SJSA1 (cell line): ENCODE measurements around the gene SPON1. TPM values are rescaled to one million over a fixed set of nuclear protein-coding genes. Genes with fewer than 3 reads are reported as not detected.

ENCODE experiments used
- DNase-seq, 2 experiments: peaks; one replicate each; pipeline ENCODE4 v3.0.0-alpha.2; 2015 to 2020; ENCODE audit warnings: low spot score in 2 of 2, low read depth in 1 of 2
- H3K27ac ChIP-seq: fragments of 250-450 bp; sonication (Bioruptor Pico); 2 replicates; pipeline ENCODE4 v1.5.1; 2020; ENCODE audit warnings: mild to moderate bottlenecking, moderate library complexity
- H3K27me3 ChIP-seq: fragments of 250-450 bp; sonication (Bioruptor Pico); replicated peaks from 2 replicates; pipeline ENCODE4 v1.5.1; 2020; ENCODE audit warnings: mild to moderate bottlenecking, moderate library complexity
- H3K36me3 ChIP-seq: fragments of 250-450 bp; sonication (Bioruptor Pico); 2 replicates; pipeline ENCODE4 v1.5.1; 2020; ENCODE audit warnings: mild to moderate bottlenecking
- H3K4me1 ChIP-seq: fragments of 250-450 bp; sonication (Bioruptor Pico); replicated peaks from 2 replicates; pipeline ENCODE4 v1.6.1; 2021; ENCODE audit warnings: mild to moderate bottlenecking
- H3K4me3 ChIP-seq: fragments of 250-450 bp; sonication (Bioruptor Pico); 2 replicates; pipeline ENCODE4 v1.5.1; 2020; ENCODE audit warnings: mild to moderate bottlenecking
- H3K9me3 ChIP-seq: fragments of 250-450 bp; sonication (Bioruptor Pico); replicated peaks from 2 replicates; pipeline ENCODE4 v1.5.1; 2020; ENCODE audit warnings: mild to moderate bottlenecking
- total RNA-seq: library from RNA; depleted of rRNA; stranded (reverse); fragments of >200 nt; shearing (Covaris generic); gene quantifications from 2 replicates; pipeline ENCODE4 v1.2.3, GENCODE V29; 2014

SPON1 gene
- total RNA-seq, 1 experiment from 2014 or later, result 24.6 TPM

DNA sequence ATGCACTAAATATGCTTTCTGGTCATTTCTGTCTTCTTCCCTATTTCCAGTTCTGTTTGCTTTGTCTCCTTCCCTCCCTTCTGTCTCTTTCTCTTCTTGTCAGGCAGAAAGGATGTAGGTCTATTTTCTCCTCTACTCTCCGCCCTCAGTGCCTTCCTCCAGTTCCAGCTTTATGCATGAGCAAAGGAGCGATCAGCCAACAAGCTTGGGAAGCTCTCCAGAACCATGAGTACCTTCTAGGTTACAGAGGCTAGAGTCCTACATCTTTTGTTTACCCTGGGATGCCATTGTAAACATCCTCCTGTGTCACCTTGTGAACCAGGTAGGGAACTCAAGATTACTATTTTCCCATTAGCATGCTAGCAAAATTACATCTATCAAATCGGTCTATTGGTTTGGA lies 7.9 kb upstream of the SPON1 start:
- Histone ChIP-seq H3K27ac (no peak overlapping the region), H3K9me3 (no peaks in the 10 kb centered on the region), H3K4me1 (no peaks in the 10 kb centered on the region), H3K36me3 (no peaks in the 10 kb centered on the region), H3K27me3 (peaks cover 59% of the 10 kb centered on the region), H3K4me3 (no peak overlapping the region)
- DNase-seq, result no peak

DNA sequence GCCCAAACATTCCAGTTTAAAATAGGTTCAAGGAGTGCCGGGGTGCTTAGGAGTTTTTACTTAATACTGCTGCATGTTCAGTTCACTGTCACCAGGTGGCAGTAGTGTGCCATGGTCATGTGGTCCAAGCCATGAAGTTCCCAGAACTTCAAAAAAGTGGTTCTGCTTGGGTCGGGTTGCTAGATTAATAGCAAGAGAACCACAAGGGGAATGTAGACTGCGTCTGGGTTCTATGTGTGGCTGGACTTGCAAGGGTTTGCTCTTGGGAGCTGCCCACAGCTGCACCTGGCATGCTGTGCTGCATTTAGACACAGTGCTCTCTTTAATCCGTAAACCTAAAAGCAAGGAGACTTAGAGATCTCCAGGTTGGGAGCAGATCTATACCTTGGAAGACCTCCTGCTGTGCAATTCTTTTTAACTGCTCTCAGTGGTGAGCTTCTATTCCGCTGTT lies 6.5 kb upstream of the SPON1 start:
- Histone ChIP-seq H3K36me3 (no peaks in the 10 kb centered on the region), H3K4me1 (no peaks in the 10 kb centered on the region), H3K4me3 (no peak overlapping the region), H3K27me3 (peaks cover 67% of the 10 kb centered on the region), H3K9me3 (no peaks in the 10 kb centered on the region), H3K27ac (no peak overlapping the region)
- peak; percentile 62 to 68 for DNase-seq

- H3K27me3 ChIP-seq, result peaks cover 67% of the 10 kb centered on the region
- H3K36me3 ChIP-seq, result no peaks in the 10 kb centered on the region
Observed at GRCh38 chr11:13956988-13957387, 5.5 kb upstream of the SPON1 start.

DNA sequence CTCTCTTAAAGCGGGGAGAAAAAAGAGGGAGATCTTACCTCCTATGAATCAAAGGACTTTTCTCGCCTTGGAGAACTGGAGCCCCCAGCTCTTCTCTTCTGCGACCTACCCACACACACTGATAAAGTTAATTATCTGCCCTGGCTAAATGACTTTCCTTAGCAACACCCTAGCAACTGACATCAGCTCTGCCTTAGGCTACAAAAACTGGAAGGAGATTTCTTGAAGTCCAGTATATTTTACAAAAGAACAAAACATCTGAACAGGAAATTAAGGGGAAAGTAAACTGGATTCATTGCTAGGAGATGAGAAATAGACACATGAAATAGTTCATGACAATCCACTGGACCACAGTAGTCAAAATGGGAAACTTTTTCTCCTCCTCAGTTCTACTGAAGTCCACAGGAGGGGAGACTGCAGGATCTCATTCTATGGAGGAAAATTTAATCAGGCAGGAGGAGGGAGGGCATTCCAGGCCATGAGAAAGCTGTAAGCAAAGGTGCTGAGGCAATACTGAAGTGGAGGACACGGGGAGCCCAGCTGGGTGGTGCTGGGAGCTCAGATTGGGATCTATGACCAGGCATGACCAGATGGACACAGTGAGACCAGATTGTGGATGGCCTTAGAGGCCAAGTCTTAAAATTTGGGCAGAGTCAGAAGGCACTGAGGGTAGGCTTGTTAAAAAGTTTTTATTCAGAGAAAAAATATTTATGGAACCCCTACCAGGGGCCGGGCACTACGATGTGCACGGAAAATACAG lies 3.7 kb upstream of the SPON1 start:
- peaks cover 18% of the 10 kb centered on the region for H3K4me1 ChIP-seq
- DNase-seq, result peak in 1 of 2 experiments; percentile 30
- H3K27me3 ChIP-seq, result peaks cover 75% of the 10 kb centered on the region

More at GRCh38 chr11:13956988-13957387, 5.5 kb upstream of the SPON1 start:
- DNase-seq, result no peak
- no peak overlapping the region for H3K27ac ChIP-seq
- H3K4me3 ChIP-seq, result no peak overlapping the region
- H3K4me1 ChIP-seq, result no peaks in the 10 kb centered on the region
- no peaks in the 10 kb centered on the region for H3K9me3 ChIP-seq

DNA sequence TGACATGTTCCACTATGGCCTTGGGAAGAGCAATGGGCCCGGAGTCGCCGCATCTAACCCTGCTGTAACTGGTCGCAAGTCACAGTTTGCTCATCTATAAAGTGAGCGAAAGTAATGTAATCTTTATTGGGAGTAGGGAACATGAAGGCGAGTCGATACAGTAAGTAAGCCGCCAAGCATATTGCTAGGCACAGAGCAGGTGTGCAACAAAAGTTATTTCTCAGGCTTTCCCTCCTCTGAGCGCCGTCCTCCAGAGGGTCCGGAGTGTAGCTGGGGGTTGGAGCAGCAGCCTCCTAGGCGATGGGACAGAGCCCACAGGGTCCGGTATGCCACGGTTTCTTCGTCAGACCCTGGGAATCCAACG lies 343 bp upstream of the SPON1 start:
- no peak for DNase-seq
- Histone ChIP-seq H3K27me3 (peaks cover 78% of the 10 kb centered on the region), H3K4me1 (peaks cover 25% of the 10 kb centered on the region), H3K9me3 (no peaks in the 10 kb centered on the region), H3K4me3 (peak overlapping the region; percentile 48), H3K27ac (no peak overlapping the region), H3K36me3 (peaks cover 4% of the 10 kb centered on the region; the same call in 1 of the 2 replicates)

More for the DNA sequence above, 3.7 kb upstream of the SPON1 start:
- H3K4me3 ChIP-seq, result no peak overlapping the region
- H3K36me3 ChIP-seq, result peaks cover 4% of the 10 kb centered on the region; the same call in 1 of the 2 replicates
- no peak overlapping the region for H3K27ac ChIP-seq
- no peaks in the 10 kb centered on the region for H3K9me3 ChIP-seq

- Histone ChIP-seq H3K27me3 (peaks cover 68% of the 10 kb centered on the region), H3K4me1 (peaks cover 25% of the 10 kb centered on the region), H3K4me3 (peak overlapping the region; percentile 48), H3K27ac (no peak overlapping the region), H3K36me3 (peaks cover 4% of the 10 kb centered on the region; the same call in 1 of the 2 replicates), H3K9me3 (no peaks in the 10 kb centered on the region)
- peak; percentile 63 to 83 for DNase-seq
Observed at GRCh38 chr11:13963169-13963948, 836 bp downstream of the SPON1 start.

DNA sequence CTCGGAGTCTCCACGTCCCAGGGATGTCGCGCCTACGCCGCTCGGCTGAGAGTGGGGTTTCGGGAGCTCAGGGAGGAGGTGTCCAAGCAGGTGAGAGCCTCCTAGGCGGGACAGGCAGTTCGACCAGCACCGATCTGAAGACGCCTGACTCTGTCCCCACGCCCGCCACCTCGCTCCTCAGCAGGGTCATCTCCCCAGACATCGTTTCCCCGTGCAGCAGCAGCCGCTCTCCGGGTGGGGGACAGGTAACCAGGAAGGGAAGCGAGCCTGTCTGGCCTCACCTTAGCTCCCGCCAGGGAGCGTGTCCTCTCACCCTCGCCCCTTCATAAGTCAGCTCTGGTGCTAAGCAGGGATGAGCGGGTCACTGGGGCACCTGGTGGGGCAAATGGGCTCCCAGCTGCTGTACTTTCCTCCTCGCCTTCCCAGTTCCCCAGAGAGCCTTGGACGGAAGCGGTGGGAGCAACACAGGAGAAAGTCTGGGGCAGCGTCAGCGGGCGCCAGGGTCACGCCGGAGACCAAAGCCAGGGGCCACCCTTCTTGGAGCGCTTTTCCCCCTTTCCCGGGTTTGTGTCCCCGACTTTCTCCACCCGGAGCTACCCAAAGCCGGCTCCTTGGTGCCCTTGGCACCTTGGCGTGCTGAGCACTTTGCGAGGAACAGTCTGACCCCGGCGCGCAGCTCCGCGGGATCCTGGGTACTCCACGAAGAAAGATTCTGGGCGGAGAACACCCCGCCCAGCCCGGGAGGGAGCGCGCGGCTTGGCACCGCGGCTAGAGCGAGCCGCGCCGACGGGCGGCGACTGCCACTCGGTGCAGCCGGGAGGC lies 1.6 kb downstream of the SPON1 start:
- peak overlapping the region; percentile 48 for H3K4me3 ChIP-seq
- DNase-seq, result peak; percentile 39 to 45
- H3K27me3 ChIP-seq, result peaks cover 62% of the 10 kb centered on the region
- H3K4me1 ChIP-seq, result peaks cover 26% of the 10 kb centered on the region
- peaks cover 4% of the 10 kb centered on the region; the same call in 1 of the 2 replicates for H3K36me3 ChIP-seq
- no peak overlapping the region for H3K27ac ChIP-seq
- no peaks in the 10 kb centered on the region for H3K9me3 ChIP-seq

DNA sequence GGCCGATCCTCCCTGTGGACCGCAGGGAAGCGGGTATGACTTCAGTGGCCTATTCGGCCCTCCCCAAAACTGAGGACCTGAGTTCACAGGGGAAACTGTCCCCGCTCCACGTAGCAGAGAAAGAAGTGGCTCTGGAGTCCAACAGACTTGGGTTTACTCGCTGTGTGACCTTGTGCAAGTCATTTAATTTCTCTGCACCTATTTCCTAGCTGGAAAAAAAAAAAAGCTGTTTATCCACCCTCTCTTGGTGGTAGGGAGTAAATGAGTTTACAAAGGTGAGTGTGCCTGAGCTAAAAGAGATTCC lies 2.2 kb downstream of the SPON1 start:
- Histone ChIP-seq H3K4me3 (peak overlapping the region; percentile 16), H3K4me1 (peaks cover 32% of the 10 kb centered on the region), H3K36me3 (peaks cover 4% of the 10 kb centered on the region; the same call in 1 of the 2 replicates), H3K9me3 (no peaks in the 10 kb centered on the region), H3K27me3 (peaks cover 62% of the 10 kb centered on the region), H3K27ac (no peak overlapping the region)
- DNase-seq, result no peak

GRCh38 chr11:13965337-13965736 lies 2.8 kb downstream of the SPON1 start:
- Histone ChIP-seq H3K27ac (no peak overlapping the region), H3K4me3 (no peak overlapping the region), H3K9me3 (no peaks in the 10 kb centered on the region), H3K27me3 (peaks cover 60% of the 10 kb centered on the region), H3K4me1 (peaks cover 33% of the 10 kb centered on the region), H3K36me3 (peaks cover 4% of the 10 kb centered on the region; the same call in 1 of the 2 replicates)
- DNase-seq, result peak in 1 of 2 experiments; percentile 35

DNA sequence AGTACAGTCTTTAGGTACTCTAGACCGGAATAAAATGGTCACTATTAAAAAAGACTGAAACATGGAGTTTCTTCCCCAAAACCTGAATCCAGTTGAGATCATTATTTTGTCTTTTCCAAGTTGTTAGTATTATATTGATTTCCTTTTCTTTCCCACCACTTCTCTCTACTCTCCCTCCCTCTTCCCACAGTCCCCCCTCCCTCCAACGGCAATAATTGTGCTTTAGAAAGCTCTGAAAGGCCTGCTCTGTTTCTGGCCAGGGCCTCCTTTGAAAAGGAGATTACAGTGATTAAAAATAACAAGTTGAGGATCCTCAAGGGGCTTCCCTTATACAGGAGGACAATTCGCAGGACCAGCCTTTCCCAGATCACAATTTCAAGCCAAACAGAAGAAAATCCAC lies 3.5 kb downstream of the SPON1 start:
- H3K4me1 ChIP-seq, result peaks cover 33% of the 10 kb centered on the region
- peaks cover 54% of the 10 kb centered on the region for H3K27me3 ChIP-seq
- H3K9me3 ChIP-seq, result no peaks in the 10 kb centered on the region
- no peak overlapping the region for H3K27ac ChIP-seq
- H3K4me3 ChIP-seq, result no peak overlapping the region
- DNase-seq, result no peak
- H3K36me3 ChIP-seq, result peaks cover 4% of the 10 kb centered on the region; the same call in 1 of the 2 replicates

- Histone ChIP-seq H3K27me3 (peaks cover 49% of the 10 kb centered on the region), H3K36me3 (peaks cover 4% of the 10 kb centered on the region; the same call in 1 of the 2 replicates), H3K4me1 (peaks cover 33% of the 10 kb centered on the region), H3K4me3 (no peak overlapping the region), H3K9me3 (no peaks in the 10 kb centered on the region), H3K27ac (no peak overlapping the region)
- no peak for DNase-seq
Observed at GRCh38 chr11:13966486-13966885, 4.0 kb downstream of the SPON1 start.

GRCh38 chr11:13970986-13971385 lies 8.5 kb downstream of the SPON1 start:
- Histone ChIP-seq H3K27ac (no peak overlapping the region), H3K27me3 (peaks cover 6% of the 10 kb centered on the region), H3K9me3 (no peaks in the 10 kb centered on the region), H3K36me3 (no peaks in the 10 kb centered on the region), H3K4me1 (peaks cover 8% of the 10 kb centered on the region), H3K4me3 (no peak overlapping the region)
- DNase-seq, result peak; percentile 53 to 57

DNA sequence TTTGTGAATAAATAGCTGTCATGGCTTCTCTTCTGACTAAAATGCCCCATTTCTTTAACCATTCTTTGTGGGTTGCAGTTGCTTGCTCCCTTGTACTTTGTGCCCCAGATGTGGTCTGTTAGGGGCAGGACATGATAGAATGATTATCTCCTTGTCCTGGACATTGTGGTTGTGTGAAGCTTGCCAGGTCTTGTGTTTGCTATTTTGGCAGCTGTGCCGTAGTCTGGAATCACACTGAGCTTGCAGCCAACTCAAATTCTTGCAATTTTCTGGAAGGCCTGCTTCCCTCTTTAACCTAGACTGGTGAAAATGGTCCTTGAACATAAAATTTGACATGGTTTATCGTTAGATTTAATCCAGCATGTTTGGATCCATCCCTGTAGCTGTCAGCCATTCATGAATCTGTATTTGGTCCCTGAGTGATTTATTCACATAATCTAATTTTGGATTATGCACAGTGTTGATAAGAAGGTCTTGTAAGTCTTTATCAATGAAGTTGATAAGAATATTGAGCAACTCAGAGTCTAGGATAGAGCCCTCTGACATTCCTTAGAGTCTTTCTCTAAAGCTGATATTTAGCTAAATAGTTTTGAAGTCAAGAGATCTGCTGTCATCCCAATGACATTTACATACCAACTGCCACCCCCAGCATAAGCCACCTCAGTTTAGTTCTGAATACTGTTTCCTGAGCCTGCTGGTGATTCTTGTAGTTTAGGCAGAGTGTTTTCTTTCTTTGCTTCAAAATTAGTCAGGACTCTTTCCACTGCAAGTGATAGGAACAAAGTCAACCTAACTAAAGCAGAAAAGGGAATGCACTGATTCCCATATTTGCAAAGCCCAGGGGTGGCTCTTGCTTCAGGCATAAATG lies 9.8 kb downstream of the SPON1 start:
- H3K27ac ChIP-seq, result no peak overlapping the region
- H3K9me3 ChIP-seq, result no peaks in the 10 kb centered on the region
- no peak for DNase-seq
- no peak overlapping the region for H3K4me3 ChIP-seq
- no peaks in the 10 kb centered on the region for H3K36me3 ChIP-seq
- peaks cover 8% of the 10 kb centered on the region for H3K4me1 ChIP-seq
- no peaks in the 10 kb centered on the region for H3K27me3 ChIP-seq
